Head of caudate nucleus (tissue), 42 donors: ENCODE results near the gene ZNF316.
"Not testable (repeated sequence)": the region's sequence is repeated elsewhere in the genome, so short reads cannot be mapped to it uniquely, and the experiment has no call there.

Source experiments
- DNase-seq, 42 donors: peaks; one replicate each; pipeline versions ENCODE4 v3.0.0 to v3.0.0-alpha.2; 2020 to 2021; ENCODE audit warnings: mixed read lengths in 7 of 42
- intact Hi-C: fragments of 100-400 bp; cut with DNase I; formaldehyde crosslinking; loops from one replicate; pipeline ENCODE4 v1.15.0; 2022

The ZNF316 gene

GRCh38 chr7:6654842-6655610 is 17.9 kb downstream of the ZNF316 start:
- DNase-seq: peak in 6 of 42 donors; percentile 8 to 22 (median 13)
- intact Hi-C loops: no loop called here

GRCh38 chr7:6655636-6656385 is 18.7 kb downstream of the ZNF316 start:
- intact Hi-C loops: no loop called here
- peak in 5 of 42 donors; percentile 6 to 12 (median 10) for DNase-seq

GRCh38 chr7:6656413-6656812 is 19.3 kb downstream of the ZNF316 start:
- DNase-seq: peak in 5 of 42 donors; percentile 7 to 22 (median 15)
- intact Hi-C loops: no loop called here

- intact Hi-C loops: no loop called here
- DNase-seq: peak in 1 of 42 donors; percentile 16
Measured at GRCh38 chr7:6658618-6659345, 21.7 kb downstream of the ZNF316 start.

GRCh38 chr7:6670851-6671250 is 33.7 kb downstream of the ZNF316 start:
- DNase-seq, intact Hi-C loops: not testable (repeated sequence)

GRCh38 chr7:6675807-6676405 is 38.8 kb downstream of the ZNF316 start:
- DNase-seq: no peak
- intact Hi-C loops: no loop called here

- DNase-seq: no peak
- intact Hi-C loops: no loop called here
Measured at GRCh38 chr7:6680146-6680545, 43.0 kb downstream of the ZNF316 start.

GRCh38 chr7:6691103-6691502 is 54.0 kb downstream of the ZNF316 start:
- intact Hi-C loops: no loop called here
- DNase-seq: no peak

GRCh38 chr7:6691609-6692106 is 54.5 kb downstream of the ZNF316 start:
- intact Hi-C loops: no loop called here
- no peak for DNase-seq

GRCh38 chr7:6700793-6701192 is 63.7 kb downstream of the ZNF316 start:
- intact Hi-C loops: loop anchor here (10.0 kb wide), 1 partner anchor 56 kb away; no protein-coding TSS in a partner anchor
- no peak for DNase-seq

GRCh38 chr7:6701860-6702259 is 64.7 kb downstream of the ZNF316 start:
- no peak for DNase-seq
- intact Hi-C loops: loop anchor here (10.0 kb wide), 1 partner anchor 57 kb away; no protein-coding TSS in a partner anchor
